Lung microvascular endothelial cell (primary cell): ENCODE data around the gene ITCH. TPM values are rescaled to one million over a fixed set of nuclear protein-coding genes. Genes with fewer than 3 reads are reported as not detected.

Source experiments
- DNase-seq, 2 donors: peaks; one replicate each; pipeline versions ENCODE4 v3.0.0 to v3.0.0-alpha.2; 2010; ENCODE audit warnings: low read depth in 2 of 2
- total RNA-seq: library from RNA; depleted of rRNA; stranded (reverse); fragments of >200 nt; gene quantifications from 2 replicates; pipeline ENCODE4 v1.2.1, GENCODE V29; 2014

ITCH gene
- total RNA-seq, 1 donor from 2014 or later = 55.2 TPM

DNA sequence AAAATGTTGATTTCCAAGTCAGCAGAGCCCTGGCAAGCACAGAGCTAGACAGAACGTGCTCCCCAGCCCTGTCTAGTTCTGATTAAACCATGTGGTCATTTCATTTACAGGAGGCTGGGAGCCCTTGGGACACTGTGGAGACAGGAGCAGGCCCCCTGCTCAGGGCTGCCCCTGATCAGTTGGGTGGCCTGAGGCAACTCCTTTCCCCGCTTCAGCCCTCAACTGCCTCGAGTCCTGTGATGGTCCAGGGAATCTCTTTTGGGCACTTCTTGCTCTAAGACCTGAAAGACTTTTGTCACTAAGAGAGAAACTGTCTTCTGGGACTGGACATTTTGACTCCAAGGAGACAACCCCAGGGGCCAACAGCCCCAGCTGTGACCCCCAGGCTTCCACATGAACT is 166.7 kb downstream of the ITCH start:
- no peak for DNase-seq

DNA sequence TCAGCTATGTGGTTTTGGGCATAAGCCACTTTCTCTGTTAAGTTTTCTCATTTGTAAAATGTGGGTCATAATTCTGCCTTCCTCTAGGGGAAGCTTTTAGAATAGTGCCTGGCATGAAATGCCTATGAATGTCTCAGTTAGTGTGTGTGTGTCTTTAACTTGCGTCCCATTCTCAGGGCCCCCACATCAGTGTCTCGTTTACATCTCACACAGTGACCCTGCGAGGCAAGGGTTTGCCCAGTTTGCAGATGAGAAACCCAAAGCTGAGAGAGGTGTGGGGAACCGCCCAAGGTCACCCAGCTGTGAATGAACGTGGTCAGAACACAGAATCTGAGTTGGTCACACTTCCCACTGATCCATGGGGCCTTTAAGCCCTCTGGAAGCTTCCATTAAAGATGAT is 167.3 kb downstream of the ITCH start:
- no peak for DNase-seq

DNA sequence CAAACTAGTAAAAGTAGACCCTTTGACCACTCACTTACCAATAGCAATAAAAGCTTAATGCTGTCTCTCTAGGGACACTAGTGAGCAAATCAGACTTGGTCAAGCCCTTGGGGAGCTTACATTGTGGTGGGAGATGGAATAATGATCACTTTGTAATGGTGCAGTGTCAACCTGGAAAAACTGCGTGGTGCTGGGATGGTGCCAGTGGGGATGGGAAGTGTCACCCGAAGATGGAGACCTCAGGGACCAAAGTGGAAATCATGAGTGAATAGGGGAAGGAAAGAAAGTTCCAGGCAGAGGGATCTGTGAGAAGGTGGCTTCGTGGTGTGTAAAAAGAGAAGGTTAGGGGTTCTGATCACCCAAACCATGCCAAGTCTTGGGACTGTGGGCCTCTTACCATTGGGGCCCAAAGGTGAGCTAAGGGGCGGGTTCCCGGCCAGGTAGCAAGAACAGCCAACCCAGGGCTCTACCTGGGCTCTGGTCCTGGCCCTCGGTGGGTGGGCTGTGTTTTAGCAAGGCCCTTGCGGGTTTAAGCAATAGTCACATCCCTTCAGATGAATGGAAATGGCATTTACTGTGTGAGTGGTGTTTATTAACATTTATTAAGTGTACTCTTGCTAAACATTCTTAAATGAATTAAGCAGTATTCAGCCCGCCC is 168.7 kb downstream of the ITCH start:
- DNase-seq = no peak

- no peak for DNase-seq
These were observed 169.2 kb downstream of the ITCH start for GRCh38 chr20:34532320-34532719.

- no peak for DNase-seq
These were observed 169.7 kb downstream of the ITCH start for GRCh38 chr20:34532756-34533155.

DNA sequence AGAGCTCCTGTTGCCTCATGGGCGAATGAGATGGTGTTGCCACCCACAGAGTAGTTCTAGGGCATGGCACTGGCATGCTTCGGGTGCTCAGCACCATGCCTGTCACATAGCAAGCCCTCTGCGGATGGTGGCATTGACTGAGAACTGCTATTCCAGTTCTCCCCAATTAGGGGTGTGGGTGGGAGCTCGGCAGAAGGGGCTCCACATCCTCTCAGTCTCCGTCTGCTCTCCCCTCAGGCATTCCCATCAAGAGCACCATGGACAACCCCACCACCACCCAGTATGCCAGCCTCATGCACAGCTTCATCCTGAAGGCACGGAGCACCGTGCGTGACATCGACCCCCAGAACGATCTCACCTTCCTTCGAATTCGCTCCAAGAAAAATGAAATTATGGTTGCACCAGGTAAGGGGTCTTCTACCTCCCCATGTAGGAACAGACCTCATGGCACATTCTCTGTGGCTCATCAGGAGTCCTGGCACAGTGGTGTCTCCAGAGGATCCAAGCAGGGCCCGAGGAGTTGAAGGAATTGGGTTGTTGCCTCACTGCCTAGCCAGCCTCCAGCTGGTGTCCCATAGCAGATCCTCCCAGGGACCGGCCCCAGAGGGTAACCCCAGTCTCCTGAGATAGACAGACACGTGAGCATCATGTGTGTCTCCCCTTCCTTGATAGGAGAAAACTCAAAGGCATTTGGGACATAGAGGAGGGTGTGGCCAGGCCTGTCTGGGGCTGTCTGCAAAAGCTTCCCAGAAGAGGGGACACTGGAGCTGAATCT is 171.5 kb downstream of the ITCH start:
- DNase-seq = no peak

- DNase-seq = no peak
These were observed 172.3 kb downstream of the ITCH start for GRCh38 chr20:34535301-34535840.

DNA sequence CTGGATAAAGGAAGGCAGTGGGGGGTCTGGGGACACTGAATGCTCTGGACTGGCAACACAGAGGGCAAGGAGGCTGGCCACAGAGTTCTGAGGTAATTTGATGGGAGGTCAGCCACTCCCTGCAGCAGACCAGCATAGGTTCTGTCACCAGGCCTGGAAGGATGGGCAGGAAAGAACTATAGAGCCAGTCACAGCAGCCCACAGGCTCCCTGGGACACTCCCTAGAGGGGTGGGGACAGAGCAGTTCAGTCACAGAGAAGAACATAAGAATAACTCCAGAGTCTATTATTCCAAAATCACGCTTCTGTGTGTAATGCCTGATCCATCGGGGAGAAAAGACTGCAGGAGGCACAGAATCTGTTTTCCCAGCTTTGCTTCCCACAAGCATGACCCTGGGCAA is 172.8 kb downstream of the ITCH start:
- DNase-seq = no peak

- DNase-seq = peak; percentile 50 to 66
These were observed 173.8 kb downstream of the ITCH start for GRCh38 chr20:34536798-34537394.

- no peak for DNase-seq
These were observed 174.6 kb downstream of the ITCH start for GRCh38 chr20:34537651-34538050.

DNA sequence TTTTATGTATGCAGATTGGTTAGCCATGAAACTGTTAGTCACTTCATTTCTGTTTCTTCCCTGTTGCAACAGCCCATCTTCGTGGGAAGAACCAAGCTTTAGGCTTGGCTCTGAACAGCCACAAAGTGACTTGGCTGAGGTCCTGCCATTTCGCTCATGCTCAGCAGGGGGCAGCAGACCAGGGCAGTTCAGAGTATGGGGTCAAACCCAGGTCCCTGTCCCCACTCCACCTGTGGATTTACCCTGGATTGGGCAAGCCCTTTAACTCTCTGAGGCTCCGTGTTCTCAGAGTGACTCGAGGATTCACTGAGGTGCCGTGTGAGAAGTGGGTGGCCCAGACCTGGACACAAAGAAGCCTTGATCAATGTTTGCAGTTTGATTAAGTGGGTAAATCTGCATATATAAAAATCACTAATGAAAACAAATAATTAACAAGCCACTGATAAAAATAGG is 175.6 kb downstream of the ITCH start:
- peak; percentile 50 to 64 for DNase-seq

DNA sequence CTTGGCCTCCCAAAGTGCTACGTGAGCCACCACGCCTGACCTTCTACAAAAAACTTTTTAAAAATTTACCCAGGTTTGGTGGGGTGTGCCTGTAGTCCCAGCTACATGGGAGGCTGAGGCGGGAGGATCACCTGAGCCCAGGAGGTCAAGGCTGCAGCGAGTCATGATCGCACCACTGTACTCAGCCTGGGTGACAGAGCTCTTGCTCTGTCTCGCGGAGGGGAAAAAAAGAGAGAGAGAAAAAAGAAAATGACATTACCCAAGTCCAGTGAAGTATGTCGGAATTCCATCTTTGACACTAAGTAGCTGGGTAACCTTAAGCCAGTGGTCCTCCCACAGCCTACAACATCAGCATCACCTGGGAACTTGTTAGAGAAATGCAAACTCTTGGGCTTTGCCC is 176.7 kb downstream of the ITCH start:
- no peak for DNase-seq

DNA sequence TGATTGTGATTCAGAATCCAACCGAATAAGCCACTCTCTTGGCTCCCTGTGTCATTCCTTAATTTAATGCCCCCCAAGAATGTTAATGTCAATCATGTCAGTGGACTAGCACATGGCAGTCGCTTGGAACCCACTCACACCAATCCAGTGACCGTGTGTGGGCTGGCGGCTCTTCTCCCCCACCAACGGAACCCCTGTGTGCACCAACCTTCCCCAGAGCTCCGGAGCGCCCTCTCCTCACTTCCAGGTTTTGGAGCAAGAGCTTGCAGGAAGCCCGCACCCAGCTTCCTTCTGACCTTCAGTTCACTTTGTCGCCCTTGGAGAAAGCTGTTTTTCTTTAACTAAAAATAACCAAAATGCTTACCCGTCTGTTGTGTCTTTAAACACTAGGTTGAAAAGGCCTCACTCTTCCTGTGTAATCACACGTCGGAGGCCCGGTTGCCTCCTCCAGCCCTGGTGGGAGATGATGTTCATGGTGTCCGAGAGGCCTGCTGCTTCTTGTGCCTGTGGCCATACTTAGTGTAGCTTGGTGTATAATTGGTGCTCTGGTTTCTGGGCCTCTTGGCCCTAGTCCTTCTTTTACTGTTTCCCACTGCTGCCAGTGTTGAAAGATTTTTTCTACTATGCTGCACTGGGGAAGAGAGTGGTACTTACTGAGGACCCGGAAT is 177.7 kb downstream of the ITCH start:
- no peak for DNase-seq

GRCh38 chr20:34541264-34541901 is 178.3 kb downstream of the ITCH start:
- DNase-seq = peak; percentile 40 to 74

DNA sequence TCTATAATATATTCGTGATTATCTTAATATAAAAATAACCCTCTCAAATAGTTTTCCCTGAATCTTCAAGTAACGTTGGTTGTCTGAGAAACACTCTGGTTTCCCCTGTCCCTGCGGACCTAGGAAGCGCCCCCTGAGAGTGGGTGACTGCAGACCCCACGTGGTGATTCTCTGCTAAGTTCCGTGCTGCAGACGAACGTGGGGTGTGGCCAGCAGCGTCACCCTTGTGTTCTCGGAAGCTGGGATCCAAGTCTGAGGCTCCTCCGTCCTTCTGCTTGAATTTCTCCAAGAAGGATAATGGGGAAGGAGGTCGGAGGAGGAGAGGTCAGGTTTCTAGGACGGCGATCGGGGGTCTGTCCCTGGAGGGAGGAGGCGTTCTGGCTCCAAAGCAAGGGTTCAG is 178.8 kb downstream of the ITCH start:
- no peak for DNase-seq

DNA sequence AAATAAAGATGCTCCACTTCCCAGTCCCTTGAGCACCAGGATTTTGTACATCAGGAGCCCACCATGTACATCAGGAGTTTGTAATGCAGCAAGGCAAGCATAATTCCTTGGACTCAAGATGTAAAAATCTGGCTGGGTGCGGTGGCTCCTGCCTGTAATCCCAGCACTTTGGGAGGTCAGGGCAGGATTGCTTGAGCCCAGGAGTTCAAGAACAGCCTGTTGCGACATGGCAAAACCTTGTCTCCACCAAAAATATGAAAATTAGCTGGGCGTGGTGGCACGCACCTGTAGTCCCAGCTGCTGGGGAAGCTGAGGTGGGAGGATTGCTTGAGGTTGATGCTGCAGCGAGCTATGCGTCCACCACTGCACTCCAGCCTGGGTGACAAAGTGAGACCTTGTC is 179.4 kb downstream of the ITCH start:
- DNase-seq = no peak

- DNase-seq = no peak
These were observed 180.5 kb downstream of the ITCH start for GRCh38 chr20:34543463-34544056.

- DNase-seq = no peak
These were observed 181.2 kb downstream of the ITCH start for GRCh38 chr20:34544109-34544796.

DNA sequence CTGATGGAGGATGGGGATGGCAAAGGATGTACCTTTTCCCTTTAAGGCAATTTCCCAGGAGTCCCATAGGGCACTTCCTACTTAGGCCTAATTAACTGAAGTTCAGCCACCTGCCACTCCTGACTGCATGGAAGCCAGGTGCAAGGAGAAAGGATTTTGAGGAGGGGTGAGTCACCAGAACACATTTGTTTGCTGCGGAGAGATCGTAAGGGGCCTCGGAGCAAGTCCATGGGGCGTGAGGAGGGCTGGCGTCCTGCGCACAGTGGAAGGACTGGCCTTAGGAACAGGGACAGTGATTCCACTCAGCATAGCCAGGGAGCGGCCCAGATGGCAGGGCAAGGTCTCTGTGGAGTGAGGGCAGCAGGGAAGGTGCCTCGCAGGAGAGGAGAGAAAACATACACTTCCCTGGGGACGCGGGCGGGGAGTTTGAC is 183.7 kb downstream of the ITCH start:
- DNase-seq = no peak

DNA sequence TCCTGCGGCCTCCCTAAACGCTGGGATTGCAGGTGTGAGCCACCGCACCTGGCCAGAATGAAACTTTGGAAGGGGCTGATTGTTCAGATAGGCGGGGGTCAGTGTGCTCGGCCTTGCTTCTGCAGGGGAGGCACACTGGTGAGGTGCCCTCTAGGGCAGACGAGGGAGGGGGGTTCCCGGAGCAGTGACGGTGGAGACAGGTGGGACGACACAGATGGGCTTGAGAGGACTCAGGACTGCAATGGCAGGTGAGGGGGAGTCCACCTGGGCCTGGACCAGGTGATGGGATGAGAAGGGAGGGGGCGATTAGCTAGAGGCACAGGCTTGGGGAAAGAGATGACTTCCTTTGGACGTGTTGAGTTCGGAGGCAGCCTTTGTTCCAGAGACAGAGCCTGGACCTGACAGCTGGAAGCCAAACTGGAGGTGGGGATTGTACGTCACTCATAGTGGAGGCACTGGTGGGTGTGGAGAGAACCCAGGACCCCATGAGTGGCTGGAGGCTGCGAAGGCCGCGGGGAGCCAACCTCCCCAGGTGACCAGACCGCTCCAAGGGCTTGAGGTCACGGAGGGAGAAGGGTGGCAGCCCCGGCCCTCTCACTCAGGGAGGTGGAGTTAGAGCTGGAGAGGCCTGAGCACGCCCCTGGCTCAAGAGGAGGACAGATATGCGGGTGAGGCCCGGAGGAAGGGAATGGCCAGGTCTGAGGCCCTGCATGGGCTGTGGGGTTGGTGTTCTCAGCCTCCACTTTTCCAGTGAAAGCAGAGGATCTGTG is 185.0 kb downstream of the ITCH start:
- DNase-seq = no peak
